Cardiac fibroblast (primary cell): ENCODE results near the gene TBXAS1.
A peak's percentile ranks its signal among the peaks of the same experiment; 100 is the strongest.

Experiments used
- DNase-seq, 2 donors: peaks; one replicate each; pipeline versions ENCODE4 v3.0.0 to v3.0.0-alpha.2; 2010; ENCODE audit warnings: low read depth in 2 of 2
- H3K4me3 ChIP-seq, 2 donors: replicated peaks in 1 of 2; 1 replicate in 1 of 2; 2 replicates in 1 of 2; pipeline ENCODE4 v1.5.1; 2011; ENCODE audit warnings: low read depth in 2 of 2, low read length in 2 of 2, mild to moderate bottlenecking in 2 of 2, moderate library complexity in 1 of 2
- CTCF ChIP-seq: IDR thresholded peaks from one replicate; pipeline ENCODE4 v1.5.1; 2011; ENCODE audit warnings: low read depth, mild to moderate bottlenecking, low read length, inconsistent platforms

Gene TBXAS1

GRCh38 chr7:139798221-139798620 lies 30.8 kb upstream of the TBXAS1 start:
- no peak overlapping the region for H3K4me3 ChIP-seq
- DNase-seq = no peak
- no peak for TF ChIP-seq CTCF

- no peak overlapping the region for H3K4me3 ChIP-seq
- no peak for DNase-seq
- TF ChIP-seq CTCF = no peak
These were observed 30.2 kb upstream of the TBXAS1 start for GRCh38 chr7:139798892-139799291.

GRCh38 chr7:139799586-139799985 lies 29.5 kb upstream of the TBXAS1 start:
- H3K4me3 ChIP-seq = no peak overlapping the region
- peak in 1 of 2 donors; percentile 39 for DNase-seq
- no peak for TF ChIP-seq CTCF

- H3K4me3 ChIP-seq = no peak overlapping the region
- DNase-seq = no peak
- no peak for TF ChIP-seq CTCF
These were observed 24.5 kb upstream of the TBXAS1 start for GRCh38 chr7:139804571-139804970.

- no peak for TF ChIP-seq CTCF
- H3K4me3 ChIP-seq = no peak overlapping the region
- no peak for DNase-seq
These were observed 22.1 kb upstream of the TBXAS1 start for GRCh38 chr7:139807009-139807408.

- no peak overlapping the region for H3K4me3 ChIP-seq
- no peak for TF ChIP-seq CTCF
- no peak for DNase-seq
These were observed 20.6 kb upstream of the TBXAS1 start for GRCh38 chr7:139808427-139808826.

- TF ChIP-seq CTCF = no peak
- no peak overlapping the region for H3K4me3 ChIP-seq
- DNase-seq = no peak
These were observed 20.1 kb upstream of the TBXAS1 start for GRCh38 chr7:139808846-139809442.
